GM18507 (cell line): ENCODE data around the gene CNTFR.

Experiments used
- DNase-seq: peaks from one replicate; pipeline ENCODE4 v3.0.0; 2011; ENCODE audit warnings: low read depth; ENCODE audit not compliant: insufficient read length; ENCODE audit errors: extremely low spot score
- FAIRE-seq: peaks from 2 replicates; lab custom pipeline; 2011; peaks lifted over from hg19 to GRCh38; lab: Jason Lieb, UNC

CNTFR gene

GRCh38 chr9:34591917-34592866, 2.7 kb upstream of the CNTFR start:
- peak; percentile 41 for FAIRE-seq
- DNase-seq = no peak

GRCh38 chr9:34591248-34591916, 1.9 kb upstream of the CNTFR start:
- FAIRE-seq = peak; percentile 61
- DNase-seq = peak; percentile 80

DNA sequence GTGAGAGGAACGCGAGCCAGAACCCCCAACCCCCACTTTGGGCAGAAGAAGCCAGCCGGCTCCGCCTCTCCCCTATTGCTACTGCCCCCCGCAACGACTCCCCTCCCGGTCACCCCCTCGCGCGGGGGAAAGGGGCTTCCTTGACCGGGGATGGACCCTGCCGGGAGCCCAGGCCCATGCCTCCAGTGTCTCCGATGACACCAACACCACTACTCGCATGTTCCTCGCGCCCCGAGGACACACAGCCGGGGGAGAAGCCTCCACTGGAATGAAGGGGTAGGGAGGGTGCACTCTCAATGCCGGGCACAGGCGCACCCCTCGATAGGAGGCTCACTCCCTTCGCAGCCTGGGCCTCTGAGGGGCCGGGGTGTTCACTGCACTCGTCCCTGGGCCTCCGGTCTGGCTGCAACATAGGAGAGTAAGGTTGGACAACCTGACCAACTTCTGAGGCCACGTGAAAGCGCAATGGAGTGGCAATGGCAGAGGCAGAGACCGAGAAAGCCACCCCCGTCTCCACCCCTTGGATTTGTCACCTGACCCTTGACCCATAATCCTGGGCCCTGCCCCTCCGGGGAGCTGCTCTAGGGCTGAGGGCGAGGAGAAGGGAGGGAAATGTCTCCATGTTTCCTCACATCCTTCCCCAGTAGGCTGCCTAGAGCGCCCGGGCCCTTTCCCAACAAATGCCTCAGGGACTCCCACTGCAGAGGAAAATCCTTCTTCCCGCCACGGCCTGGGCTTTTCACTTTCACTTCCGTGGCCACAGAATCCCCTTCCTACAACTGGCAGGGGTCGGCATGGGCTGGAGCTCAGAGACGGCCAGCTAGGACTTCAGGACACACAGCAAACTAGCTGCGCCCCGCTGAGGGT, 1.1 kb upstream of the CNTFR start:
- DNase-seq (no peak), FAIRE-seq (no peak)

DNA sequence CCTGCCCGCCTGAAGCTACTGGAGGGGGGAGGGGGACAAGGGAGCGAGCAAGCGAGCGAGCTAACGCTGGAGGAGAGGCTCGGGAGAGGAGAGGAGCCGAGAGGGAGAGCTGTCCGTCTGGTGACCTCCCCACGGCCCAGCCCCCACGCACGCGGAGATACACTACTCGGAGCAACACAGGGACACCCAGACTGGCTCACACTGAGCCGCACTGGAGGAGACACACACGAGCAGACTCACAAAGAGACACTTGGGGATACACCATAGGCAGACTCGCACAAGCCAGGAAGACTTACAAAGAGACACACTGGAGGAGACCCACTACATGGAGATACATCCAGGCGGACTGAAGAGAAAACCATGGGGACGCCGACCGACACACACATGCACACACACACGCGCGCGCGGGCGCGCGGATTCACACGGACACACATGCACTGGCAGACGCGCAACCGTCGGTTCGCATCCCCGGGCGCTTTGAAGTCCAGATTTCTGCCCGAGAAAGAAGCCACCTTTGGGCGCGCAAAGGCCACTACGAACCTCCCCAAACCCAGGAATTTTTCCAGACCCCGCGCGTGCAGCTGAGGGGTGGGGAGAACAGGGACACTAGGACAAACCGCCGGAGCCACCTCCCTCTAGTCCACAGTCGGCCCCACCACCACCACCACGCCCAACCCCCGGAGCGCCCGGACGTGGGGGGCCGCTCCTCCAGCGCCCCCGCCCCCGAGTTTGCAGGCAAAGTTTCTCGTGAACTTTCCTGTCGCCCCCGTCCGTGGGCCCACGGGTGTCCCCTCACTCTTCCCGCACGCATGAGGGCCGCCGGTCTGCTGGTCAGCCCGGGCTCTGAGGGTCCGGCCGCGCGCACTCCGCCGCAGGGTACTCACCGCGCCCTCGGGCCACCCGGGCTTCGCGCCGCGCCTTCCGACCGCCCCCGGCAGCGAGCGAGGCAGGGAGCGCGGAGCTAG, 571 bp downstream of the CNTFR start:
- FAIRE-seq = no peak

DNA sequence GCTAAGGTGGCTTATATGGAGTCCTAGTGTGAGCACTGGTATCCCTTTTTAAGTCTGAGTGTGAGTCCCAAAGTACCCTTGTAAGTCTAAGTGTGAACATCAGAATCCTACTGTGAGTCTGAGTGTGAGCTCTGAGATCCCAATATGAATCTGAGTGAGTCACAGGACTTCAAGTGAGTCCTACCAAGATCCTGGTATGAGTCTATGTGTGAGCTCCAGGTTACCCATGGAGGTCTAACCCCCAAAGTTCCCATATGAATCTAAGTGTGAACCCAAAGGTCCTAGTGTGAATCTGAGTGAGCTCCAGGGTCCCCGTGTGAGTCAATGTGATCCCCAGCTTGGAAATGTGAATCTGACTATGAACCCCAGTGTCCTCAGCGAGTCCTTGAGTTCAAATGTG, 2.3 kb downstream of the CNTFR start:
- FAIRE-seq = no peak
- no peak for DNase-seq

More for the DNA sequence above, 571 bp downstream of the CNTFR start:
- DNase-seq = no peak

DNA sequence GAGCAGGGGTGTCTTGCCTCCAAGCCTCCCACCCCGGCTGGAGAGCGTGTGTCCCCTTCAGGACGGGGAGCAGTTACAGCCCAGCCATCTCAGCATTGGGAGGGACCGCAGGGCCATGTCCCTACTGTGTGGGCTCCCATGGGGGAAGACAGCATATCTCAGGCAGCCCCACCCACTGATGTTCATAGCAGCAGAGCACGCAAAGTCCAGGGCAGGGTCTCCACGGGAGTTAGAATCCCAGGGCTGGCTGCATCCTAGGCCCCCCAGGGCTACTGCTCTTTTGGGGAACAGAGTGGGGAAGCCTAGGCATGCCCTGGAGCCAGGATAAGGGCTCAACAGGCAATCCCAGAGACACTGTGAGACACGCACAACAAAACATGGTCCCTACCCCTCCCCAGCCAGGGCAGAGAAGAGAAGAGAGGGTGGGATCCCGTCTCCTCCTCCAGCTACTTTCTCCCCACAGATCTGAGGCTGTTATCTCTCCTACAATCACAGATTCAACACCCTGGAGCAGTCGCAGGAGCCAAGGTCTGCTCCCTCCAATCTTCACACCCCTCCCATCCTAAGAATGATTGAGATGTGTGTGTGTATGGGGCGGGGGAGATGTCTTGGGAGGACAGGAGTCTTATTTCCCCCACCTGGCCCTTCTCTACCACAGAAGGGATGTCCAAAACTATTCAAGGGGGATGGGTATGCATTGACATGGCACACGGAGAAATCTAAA, 3.4 kb downstream of the CNTFR start:
- DNase-seq (no peak), FAIRE-seq (no peak)

- DNase-seq = no peak
- no peak for FAIRE-seq
Measured at GRCh38 chr9:34584970-34585369, 4.6 kb downstream of the CNTFR start.

DNA sequence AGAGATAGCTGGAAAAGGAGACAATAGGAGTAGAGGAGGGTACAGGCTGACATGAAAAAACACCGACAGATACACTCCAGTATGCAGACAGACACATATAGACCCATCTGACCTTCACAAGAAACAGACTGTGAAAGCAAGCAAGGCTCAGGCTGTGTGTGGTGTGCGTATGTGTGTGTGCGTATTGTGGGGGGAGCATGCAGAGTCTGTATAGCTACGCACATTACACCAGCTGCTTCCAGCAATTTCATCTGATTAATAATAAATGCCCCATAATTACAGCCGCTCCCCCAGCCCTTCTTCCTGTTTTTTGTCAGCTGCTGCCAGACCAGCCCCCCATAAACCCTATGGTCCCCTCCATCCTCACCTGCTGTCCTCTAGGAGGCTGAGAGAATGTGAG, 6.7 kb downstream of the CNTFR start:
- DNase-seq = no peak
- FAIRE-seq = no peak

DNA sequence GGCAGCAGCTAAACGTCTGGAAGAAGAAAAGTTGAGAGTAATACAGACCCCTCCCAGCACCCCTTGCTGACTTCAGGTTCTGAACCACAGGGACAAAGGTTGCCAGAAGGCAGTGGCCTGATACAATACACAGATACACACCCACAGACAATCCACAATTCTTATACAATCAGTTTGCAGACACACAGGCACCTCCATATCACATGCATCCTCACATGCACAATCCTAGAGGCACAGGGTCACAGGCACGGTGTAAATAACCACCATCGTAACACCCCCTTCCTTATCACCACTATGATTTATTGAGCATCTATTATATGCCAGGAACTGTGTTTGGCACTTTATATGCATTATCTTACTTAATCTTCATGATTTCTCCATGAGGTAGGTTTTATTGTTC, 8.2 kb downstream of the CNTFR start:
- FAIRE-seq (no peak), DNase-seq (no peak)

DNA sequence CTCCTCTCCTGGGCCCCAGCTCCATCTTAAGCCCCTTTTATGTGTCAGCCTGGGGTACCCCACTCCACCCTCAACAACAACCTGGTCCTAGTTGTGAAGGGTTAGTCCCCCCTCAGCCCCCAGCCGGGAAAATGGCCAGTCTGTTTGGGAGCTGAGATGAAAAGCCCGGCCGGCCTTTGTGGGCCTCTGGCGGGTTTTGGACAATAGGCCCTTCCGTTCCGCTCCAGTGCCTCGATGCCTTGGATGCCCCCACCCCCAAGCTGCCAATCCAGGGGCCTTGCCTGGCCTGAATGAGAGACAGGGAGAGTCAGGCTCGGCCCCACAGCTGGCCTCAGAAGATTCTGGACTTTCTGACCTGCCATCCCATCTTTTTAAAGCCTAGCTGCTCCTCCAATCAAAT, 9.2 kb downstream of the CNTFR start:
- FAIRE-seq (no peak), DNase-seq (no peak)

DNA sequence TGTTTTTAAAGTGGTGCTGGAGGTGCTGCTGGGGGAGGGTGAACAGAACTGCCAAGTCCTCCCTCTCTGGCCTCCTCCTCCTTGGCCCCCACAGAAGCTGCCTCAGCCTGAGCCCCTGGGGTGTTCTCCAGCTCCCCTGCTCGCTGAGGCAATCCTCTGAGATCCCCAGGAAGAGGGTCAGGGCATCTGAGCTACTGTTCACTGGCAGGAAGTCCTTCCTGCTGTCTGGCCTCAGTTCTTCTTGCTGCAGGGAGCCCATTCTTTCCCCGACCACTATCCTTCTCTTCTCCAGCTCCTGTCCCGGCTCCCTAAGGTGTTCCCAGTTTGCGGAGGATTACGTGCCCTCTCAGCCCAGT, 9.7 kb downstream of the CNTFR start:
- FAIRE-seq (no peak), DNase-seq (no peak)

DNA sequence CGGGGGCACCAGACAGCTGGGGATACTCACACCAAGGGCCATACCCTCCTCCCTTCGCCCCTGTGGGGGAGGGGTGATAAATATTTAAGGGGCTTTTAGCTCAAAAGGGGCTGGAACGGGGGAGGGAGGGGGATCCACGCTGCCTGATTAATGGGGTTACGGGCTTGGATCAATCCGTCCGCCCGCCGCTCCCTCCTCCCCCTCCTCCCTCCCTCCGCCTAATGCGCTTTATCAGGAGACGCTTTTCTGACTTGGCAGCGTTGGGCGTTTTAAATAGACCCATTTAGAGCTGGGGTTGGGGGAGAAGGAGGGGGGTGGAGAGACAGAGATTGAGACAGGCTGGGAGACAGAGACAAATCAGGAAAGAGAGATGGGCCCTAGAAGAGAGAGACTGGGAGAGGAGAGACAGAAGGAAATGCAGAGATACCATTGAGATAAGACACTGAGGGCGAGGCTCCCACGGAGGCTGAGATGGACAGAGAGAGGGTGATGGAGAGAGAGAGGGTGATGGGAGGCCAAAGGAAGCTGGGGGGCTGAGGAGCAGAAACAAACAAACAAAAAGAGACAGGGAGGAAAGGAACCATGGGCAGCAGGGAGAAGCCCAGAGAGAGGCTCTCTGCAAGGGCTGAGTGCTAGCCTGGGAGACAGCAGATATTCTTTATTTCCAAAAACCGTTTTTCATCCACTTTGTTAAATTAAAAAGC, 10.3 kb downstream of the CNTFR start:
- DNase-seq = no peak
- FAIRE-seq = no peak

DNA sequence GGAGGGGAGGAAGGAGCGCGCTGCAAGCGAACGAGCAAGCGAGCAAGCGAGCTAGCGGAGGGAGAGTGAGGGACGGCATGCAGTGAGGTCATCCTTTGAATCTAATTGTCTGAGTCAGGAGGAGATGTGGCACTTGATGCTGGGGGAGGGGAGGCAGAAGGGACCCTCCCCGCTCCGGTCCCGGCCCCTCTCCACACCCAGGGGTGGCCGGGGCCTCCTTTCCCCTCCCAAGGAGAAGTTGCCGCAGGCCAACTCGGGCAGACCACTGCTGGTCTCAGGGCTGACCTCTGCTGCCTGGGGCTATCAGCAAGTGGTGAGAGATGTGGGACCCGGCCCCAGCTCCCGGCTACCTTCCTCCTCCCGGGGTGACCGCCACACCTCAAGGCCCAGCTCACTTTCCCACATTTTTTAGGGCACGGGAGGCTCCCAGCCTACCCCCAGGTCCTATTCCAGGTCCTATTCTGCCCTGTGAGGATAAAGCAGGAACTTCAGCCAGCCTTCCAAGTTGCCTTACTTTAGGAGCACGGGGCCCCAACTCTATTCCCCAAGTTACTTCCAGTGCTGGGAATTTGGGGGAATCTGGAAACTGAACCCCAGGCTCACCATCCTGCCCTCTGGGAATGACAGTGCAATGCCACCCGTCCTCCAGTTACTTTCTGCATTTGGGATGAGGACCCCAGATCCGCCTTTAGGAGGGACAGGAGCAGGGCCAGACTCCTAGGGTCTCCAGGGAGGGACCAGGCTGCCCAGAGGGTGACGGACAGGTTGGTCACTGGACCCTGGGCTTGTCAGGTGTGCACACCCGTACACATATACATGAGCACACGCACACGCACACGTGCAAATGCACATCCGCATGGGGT, 11.1 kb downstream of the CNTFR start:
- FAIRE-seq (no peak), DNase-seq (no peak)

GRCh38 chr9:34577400-34578240, 11.9 kb downstream of the CNTFR start:
- no peak for FAIRE-seq

GRCh38 chr9:34576597-34577399, 12.7 kb downstream of the CNTFR start:
- DNase-seq = no peak
- no peak for FAIRE-seq

More at GRCh38 chr9:34577400-34578240, 11.9 kb downstream of the CNTFR start:
- no peak for DNase-seq
